ENCODE data around the gene POR.

Gene POR

DNA sequence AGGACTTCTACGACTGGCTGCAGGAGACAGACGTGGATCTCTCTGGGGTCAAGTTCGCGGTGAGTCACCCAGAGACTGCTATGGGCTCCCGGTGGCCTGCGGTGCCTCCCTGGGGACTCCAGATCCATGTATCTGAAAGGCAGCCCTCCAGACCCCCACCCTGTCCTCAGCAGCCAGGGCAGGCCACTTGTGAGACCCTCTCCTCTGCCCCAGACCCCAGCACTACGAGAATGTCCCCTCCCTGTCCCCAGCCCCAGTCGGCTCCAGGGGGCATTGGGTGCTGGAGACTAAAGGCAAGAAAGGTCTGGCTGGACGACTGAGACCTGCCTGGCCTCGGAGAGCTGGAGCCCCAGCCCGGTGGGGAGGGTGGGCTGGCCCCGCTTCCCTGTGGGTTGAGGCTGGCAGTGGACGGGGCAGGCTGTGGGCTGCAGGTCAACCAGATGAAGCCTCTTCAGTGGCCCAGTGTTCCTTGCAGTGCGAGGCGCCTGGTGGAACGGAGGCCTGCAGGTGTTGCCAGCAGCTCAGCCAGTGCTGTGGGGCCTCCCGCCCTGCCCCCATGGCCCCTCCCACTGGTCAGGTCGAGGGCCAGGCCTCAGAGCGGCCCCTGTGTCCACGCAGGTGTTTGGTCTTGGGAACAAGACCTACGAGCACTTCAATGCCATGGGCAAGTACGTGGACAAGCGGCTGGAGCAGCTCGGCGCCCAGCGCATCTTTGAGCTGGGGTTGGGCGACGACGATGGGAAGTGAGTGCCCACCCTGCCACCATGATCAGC is 65.7 kb downstream of the POR start:
- no peak for DNase-seq

DNA sequence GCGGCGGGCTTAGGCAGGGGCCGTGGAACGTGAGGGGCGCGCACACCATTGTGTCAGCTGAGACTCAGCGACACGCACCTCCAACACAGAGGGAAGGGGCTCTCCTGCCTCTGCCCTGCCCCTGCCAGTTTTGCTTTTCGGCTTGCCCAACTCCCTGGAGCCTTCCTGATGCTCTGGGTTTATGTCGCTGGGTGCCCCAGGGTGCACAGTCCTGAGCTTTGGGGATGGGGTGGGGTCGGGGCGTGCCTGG is 66.2 kb downstream of the POR start:
- no peak for DNase-seq

DNA sequence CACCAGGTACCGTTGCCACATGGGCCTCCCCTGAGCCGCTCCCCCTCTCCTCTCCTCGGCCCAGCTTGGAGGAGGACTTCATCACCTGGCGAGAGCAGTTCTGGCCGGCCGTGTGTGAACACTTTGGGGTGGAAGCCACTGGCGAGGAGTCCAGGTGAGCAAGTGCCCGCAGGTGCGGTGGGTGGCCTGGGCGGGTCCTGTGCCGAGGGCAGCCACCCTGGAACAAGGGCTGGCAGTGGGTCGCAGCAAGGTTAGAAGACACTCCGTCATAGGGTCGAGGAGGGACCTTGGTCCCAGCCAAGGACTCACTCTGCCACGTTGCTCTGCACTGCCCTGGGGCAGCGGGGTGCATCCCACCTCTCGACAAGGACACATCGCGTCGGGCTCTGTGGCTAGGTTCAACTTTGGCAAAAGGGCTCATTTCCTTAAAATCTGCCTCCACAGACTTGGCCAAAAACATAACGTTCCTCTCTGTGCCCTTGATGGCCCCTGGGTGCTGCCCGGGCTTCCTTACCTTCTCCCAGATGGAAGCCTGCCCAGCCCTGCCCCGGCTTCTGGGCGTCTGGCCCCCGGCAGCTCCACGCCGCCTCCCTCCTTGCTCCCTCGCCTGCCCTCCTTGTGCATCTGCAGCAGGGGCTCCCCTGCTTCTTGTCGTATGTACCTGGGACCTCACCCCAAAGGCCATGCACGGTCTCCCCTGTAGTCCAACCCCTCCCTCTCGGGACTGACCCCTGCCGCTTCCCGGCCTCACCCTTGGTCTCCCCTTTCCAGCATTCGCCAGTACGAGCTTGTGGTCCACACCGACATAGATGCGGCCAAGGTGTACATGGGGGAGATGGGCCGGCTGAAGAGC is 66.7 kb downstream of the POR start:
- DNase-seq, result no peak

DNA sequence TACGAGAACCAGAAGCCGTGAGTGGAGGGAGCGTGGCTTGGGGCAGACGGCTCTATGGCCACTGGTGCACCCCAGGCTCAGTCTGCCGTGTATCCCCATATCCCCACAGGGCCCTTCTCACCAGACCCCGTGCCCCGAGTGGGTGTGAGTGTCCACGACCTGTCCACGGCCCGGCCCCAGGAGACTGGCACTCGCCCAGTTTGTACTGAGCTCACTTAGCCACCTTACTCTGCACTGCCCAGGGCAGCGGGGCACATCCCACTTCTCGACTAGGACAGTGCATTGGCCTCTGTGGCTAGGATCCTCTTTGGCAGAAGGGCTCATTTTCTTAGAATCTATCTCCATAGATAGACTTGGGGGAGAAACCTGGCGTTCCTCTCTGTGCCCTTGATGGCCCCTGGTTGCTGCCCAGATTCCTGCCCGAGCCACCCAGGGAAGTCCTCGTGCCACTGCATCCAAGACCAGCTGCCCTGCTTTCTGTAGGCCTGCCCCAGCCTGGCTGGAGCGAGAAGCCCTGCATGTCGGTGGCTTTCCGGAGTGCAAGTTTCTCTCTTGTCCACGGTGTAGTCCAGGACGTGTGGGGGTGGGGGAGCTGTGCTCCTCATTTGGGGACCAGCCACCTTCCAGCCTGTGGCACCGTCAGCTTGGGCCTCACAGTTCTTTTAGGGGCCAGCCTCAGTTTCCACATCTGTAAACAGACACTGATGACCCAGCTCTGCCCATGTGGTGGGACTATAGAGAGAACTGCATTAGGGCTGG is 67.5 kb downstream of the POR start:
- DNase-seq, result no peak

DNA sequence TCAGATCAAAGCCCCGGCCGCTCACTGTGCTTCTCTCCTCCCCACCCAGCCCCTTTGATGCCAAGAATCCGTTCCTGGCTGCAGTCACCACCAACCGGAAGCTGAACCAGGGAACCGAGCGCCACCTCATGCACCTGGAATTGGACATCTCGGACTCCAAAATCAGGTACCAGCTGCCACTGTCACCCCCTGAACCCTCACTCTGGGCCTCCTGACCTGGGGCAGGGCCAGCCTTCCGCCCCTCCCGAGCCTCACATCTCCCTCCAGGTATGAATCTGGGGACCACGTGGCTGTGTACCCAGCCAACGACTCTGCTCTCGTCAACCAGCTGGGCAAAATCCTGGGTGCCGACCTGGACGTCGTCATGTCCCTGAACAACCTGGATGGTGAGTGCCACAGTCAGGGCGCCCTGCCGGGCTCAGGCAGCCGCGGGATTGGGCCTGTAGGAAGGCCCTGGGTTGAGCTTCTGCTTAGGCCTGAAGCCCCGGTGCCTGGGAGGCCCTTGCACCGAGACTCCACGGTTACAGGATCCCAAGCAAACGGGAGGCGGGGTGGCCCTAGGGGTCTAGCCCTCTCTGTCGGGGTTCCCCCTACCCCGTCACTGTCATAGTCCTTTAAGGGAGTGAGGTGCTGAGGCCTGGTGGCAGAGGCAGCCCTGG is 68.6 kb downstream of the POR start:
- no peak for DNase-seq

DNA sequence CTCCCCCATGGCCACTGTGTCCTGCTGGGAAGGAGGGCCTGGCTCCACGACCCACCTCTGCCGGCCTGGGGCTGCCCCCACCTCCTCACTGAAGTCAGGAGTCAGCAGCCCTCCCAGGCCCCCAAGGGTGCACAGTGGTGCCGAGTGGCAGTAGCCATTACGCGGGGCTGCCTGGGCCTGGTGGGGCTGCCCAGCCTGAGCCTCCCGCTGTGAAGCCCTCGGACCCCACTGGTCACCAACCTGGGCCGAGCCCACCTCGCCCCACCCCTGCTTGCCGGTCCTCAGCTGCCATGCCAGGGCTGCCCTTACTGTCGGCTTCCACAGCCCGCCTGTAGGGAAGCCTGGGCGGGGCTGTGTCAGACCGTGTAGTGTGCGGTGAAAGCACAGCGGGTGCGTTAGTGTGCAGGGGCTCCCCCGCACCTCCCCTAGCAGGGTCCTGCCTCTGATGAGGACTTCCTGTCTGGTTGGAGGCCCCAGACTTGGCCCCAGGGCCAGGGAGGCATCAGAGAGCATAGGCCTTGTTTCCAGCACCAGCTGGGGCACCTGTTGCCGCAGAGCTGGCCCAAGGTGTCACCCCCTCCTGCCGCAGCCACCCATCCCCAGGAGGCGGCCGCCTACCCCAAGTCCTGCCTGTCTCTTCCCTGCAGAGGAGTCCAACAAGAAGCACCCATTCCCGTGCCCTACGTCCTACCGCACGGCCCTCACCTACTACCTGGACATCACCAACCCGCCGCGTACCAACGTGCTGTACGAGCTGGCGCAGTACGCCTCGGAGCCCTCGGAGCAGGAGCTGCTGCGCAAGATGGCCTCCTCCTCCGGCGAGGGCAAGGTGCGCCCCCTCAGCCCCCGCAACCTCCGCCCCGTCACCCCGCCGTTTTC is 69.4 kb downstream of the POR start:
- DNase-seq, result no peak

DNA sequence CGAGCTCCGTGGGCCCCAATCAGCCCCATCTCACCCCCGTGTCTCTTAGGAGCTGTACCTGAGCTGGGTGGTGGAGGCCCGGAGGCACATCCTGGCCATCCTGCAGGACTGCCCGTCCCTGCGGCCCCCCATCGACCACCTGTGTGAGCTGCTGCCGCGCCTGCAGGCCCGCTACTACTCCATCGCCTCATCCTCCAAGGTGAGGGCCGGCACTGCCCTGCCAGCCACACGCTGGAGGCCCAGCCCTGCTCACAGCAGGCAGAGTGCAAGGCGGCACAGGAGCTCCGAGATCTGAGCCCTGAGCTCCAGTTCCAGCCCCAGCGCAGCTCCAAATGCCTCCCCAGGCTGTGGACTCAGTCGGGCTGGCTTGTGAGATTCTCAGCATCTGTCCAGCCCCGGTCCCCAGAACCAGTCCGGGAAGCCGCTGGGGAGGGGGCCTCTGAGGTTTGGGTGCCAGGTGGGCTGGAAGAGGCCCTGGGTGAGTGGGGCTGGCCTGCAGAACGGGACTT is 70.1 kb downstream of the POR start:
- no peak for DNase-seq

DNA sequence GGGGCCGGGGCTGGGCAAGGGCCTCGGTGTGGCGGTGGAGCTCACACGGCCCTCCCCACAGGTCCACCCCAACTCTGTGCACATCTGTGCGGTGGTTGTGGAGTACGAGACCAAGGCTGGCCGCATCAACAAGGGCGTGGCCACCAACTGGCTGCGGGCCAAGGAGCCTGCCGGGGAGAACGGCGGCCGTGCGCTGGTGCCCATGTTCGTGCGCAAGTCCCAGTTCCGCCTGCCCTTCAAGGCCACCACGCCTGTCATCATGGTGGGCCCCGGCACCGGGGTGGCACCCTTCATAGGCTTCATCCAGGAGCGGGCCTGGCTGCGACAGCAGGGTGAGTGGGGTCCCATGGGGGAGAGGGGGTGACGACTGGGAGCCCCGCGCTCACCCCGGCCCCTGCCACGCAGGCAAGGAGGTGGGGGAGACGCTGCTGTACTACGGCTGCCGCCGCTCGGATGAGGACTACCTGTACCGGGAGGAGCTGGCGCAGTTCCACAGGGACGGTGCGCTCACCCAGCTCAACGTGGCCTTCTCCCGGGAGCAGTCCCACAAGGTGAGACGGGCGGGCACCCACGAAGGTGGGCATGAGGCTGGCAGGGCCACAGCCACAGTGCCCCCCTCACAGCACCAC is 70.7 kb downstream of the POR start:
- no peak for DNase-seq

DNA sequence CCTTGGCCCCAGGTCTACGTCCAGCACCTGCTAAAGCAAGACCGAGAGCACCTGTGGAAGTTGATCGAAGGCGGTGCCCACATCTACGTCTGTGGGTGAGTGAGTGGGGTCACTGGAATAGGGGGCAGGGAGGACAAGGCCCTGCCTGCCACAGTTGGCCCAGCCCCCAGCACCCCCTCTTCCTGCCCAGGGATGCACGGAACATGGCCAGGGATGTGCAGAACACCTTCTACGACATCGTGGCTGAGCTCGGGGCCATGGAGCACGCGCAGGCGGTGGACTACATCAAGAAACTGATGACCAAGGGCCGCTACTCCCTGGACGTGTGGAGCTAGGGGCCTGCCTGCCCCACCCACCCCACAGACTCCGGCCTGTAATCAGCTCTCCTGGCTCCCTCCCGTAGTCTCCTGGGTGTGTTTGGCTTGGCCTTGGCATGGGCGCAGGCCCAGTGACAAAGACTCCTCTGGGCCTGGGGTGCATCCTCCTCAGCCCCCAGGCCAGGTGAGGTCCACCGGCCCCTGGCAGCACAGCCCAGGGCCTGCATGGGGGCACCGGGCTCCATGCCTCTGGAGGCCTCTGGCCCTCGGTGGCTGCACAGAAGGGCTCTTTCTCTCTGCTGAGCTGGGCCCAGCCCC is 71.3 kb downstream of the POR start:
- DNase-seq, result no peak

DNA sequence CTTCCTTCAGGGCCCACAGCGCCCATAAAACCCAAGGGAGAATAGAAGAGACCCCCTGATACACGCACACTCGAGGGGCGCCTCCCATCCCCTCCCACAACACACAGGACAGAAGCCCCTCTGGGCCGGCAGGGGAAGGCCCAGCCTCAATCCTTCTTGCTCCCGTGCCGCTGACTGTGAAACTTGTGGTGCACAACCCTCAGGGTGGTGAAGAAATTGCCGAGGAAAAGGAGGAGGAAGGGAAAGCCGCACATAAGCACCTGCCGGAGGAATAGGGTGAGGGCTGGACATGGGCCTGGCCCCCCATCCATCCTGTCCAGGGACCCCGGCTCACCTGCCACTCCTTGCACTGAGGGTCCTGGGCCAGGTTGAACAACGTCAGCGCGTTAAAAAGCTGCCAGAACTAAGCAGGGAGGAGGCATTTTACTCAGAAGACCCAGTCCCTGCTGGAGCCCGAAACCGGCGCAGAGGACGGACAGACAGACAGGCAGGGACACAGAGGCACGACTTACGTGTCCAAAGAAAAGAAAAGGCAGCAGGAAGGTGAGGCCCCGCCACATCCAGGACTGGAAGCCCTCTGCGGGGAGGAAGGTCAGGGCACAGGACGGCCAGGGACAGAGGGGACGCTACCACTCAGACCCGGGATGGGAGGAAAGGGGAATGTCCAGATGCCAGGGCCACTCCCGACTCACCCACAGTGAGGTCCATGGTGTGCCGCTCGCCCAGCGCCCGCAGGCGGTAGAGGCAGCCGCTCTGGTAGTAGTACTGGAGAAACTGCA is 72.3 kb downstream of the POR start:
- no peak for DNase-seq

DNA sequence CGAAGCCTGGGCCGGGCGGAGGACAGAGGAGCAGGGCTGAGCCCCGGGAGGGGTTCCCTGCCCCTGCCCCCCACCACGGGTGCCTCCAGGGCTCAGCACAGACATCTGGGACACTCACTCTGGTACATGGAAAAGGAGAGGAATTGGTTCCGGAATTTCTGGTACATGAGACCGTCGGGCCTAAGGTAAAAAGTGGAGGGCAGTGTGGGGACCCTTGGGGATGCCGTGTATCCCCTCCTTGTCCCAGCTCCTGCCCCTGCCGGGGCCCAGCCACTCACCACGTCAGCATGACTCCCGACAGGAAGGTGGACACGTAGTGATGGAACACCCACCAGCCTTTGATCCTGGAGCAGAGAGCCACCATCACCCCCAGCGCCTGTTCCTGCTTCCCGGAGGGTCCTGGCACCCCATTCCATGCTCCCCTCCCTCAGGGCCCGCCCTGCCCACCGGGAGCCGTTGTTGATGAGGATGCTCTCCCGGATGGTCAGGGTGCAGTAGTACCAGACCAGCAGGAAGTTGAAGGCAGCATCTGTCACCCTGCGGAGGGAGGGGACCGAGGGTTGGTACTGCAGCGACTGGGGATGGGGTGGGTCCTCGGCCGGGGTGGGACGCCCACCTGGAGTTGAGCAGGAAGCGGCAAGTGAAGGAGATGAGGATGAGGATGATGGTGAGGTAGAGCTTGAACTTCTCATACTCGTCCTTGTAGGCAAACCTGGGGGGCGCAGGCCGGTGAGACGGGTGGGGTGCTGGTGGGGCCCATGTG is 73.0 kb downstream of the POR start:
- DNase-seq, result no peak

DNA sequence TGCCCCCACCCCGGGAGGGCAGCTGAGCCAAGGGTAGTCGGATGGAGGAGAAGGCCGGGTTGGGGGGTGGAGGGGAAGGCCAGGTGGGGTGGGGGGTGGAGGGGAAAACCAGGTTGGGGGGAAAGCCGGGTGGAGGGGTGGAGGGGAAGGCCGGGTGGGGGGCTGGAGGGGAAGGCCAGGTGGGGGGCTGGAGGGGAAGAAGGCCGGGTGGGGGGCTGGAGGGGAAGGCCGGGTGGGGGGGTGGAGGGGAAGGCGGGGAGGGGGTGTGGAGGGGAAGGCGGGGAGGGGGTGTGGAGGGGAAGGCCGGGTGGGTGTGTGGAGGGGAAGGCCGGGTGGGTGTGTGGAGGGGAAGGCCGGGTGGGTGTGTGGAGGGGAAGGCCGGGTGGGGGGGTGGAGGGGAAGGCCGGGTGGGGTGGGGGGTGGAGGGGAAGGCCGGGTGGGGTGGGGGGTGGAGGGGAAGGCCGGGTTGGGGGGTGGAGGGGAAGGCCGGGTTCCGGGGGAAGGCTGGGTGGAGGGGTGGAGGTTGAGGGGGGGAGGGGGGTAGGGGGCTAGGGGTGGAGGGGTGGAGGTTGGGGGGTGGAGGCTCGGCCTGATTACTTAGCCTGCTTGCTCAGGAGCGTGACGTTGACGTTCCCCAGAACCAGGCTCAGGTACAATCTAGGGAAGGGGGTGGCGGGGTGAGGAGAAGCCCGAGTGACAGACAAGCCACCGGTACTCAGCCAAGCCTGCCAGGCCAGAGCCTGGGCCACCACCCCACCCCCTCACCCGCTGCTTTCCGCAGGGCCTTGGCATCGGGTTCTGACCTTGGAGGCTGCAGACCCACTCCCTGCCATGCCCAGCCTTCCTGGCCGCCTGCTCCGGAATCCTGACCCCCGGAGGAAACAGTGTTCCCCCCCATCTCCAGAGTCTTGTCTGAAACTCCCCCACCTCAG is 73.9 kb downstream of the POR start:
- DNase-seq, result no peak

DNA sequence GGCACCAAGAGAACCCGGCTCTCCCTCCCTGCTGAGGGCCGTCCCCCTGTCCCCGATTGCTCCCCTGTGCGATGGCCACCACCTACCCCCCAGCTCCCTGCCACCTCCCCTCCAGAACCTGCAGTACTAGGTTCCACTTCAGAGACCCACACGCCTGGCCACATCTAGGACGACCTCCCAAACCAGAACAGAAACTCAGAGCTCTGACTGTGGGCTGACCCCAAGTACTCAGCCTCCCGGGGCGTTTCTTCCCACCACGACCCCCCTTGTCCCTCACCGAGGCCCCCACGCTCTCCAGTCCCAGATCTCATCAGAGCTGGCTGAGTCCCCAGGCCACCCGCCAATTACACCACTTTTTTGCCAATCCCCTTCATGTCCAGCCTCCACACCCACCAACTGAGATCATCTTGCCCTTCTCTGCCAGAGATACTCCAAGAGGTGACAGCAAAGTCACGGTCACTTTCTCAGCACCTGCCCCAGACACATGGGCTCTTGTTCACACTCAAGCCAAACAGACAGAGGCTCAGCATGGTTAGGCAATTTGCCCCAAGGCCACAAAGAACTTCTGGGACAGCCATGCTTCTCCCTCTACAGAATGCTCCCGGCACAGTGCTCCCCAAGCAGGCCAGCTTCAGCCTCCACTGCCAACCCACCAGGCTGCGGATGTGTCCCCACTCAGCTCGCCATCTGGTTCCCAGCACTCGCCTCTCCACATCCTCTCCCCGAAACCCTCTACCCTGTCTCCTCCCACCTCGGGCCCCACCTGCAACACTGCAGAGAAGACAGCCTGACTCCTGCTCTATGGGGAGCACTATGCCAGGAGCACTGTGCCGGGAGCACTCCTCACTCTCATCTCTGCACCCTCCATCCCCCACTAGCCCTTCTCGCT is 74.8 kb downstream of the POR start:
- DNase-seq, result no peak

DNA sequence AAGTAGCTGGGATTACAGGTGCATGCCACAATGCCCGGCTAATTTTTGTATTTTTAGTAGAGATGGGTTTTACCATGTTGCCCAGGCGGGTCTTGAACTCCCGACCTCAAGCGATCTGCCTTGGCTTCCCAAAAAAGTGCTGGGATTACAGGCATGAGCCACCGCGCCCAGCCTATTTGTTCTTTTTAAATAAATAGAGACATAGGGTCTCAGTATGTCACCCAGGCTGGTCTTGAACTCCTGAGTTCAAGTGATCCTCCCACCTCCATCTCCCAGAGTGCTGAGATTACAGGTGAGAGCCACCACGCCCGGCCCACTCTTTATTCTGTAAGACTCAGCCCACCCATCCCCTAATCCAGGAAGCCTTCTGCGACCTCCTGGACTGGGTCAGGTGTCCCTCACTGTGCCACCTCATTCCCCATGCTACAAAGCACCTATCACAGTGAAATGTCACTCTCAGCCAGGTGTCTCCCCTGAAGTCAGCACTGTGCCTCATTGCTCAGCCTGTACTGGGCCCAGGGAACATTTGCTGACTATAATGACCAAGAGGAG is 76.7 kb downstream of the POR start:
- DNase-seq, result no peak

DNA sequence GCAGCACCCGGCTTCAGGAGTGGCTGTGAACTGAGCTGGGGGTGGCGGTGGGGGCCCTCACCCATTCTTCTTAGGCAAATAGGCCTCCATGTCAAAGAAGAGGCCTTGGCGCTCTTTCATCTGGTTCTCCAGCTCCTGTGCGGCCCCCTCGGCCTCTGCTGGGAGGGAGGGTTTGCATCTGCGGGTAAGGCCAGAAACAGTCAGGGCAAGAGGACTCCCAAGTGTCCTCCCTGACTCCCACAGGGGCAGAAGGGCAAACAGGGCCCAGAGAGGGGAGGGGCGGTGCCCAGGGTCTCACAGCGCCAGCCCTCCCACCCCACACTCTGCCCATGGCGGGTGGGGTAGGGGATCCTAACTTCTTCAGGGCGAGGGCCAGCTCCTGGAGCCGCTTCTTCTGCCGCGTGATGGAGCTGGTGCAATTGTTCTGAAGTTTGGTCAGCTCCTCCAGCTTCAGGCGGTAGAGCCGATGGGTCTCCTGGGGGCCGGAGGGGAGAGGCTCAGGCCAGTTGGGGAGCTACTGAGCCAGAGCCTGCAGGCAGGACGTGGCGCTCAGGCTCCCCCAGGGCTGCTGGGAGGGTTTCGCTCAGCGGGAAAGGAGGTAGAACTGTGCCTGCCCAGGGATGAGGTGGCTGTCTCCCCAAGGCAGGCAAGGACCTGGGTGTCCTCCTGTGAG is 77.3 kb downstream of the POR start:
- no peak for DNase-seq

DNA sequence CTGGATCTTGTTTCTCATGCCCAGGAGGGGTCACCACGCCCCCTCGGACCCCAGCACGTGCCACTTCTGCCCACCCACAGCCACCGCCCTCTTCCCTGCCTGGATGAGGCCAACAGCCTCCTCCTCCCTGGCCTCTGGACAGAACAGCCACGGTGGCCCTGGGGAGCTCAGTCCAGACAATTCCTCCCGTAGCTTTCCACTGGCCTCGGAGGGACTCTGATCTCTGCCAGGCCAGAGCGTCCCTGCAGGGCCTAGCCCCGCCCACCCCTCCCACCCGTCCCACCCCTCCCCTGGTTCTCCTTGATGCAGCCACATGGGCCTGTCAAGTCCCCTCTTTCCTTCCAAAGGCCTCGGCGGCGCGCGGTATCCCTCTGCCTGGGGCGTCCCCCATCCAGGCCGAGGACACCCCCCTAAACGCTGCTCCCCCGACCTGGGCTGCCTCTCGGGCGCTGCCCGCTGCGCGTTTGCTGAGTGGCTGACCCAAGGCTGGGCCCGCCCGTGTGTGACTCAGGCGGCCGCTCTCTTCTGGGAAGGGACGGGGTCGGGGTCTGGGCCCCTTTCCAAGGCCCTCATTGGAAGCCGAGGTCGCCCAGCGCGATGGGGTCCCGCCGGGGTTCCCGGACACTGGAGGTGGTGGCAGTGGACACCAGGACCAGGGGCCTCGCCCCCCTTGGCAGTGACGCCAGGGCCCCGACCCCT is 78.9 kb downstream of the POR start:
- peak; percentile 44 for DNase-seq

Measured in amniotic stem cell (primary cell).